Measurements from ENCODE around the gene CUL4B.
"Not testable (repeated sequence)": the region's sequence is repeated elsewhere in the genome, so short reads cannot be mapped to it uniquely, and the experiment has no call there.

Gene CUL4B

DNA sequence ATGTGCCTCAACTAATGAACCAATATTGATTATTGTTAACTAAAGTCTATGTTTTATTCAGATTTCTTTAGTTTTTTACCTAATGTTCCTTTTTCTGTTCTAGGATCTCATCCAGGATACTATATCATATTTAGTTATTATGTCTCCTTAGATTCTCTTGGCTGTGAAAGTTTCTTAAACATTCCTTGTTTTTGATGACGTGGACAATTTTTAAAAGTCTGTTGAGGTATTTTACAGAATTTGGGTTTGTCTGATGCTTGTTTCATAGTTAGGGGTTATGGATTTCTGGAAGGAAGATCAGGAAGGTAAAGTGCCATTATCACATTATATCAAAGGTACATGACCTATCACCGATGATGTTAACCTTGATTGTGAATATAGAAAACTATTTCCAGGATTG lies 24.9 kb upstream of the CUL4B start:
- Histone ChIP-seq H4K20me1 (ENCODE audit: insufficient read depth, low read length) (no peaks in the 10 kb centered on the region), H3F3A (ENCODE audit: insufficient read depth, low read length) (no peaks in the 10 kb centered on the region), H3K9me2 (ENCODE audit: low read depth, low read length) (no peaks in the 10 kb centered on the region), H3K9me3 (ENCODE audit: low read length) (no peaks in the 10 kb centered on the region), H3K79me2 (ENCODE audit: insufficient read depth, low read length) (no peaks in the 10 kb centered on the region), H3K4me2 (ENCODE audit: low read length) (no peak overlapping the region), H3K9ac (ENCODE audit: low read length) (no peak overlapping the region), H3K27ac (ENCODE audit: low read depth, low read length, poor library complexity, severe bottlenecking) (no peak overlapping the region), H3K27me3 (ENCODE audit: insufficient read depth, low read length) (no peaks in the 10 kb centered on the region), H3K4me3 (ENCODE audit: low read depth, low read length, poor library complexity, severe bottlenecking) (no peak overlapping the region), H3K36me3 (ENCODE audit: insufficient read depth, low read length) (no peaks in the 10 kb centered on the region), H3K4me1 (ENCODE audit: insufficient read depth, low read length, severe bottlenecking) (no peaks in the 10 kb centered on the region), H2AFZ (ENCODE audit: low read length) (no peak overlapping the region)
- no peak for TF ChIP-seq EZH2 (IDR thresholded peaks at IDR 0.05; ENCODE audit: borderline replicate concordance, low read length)
- TF ChIP-seq, protein P1, sequence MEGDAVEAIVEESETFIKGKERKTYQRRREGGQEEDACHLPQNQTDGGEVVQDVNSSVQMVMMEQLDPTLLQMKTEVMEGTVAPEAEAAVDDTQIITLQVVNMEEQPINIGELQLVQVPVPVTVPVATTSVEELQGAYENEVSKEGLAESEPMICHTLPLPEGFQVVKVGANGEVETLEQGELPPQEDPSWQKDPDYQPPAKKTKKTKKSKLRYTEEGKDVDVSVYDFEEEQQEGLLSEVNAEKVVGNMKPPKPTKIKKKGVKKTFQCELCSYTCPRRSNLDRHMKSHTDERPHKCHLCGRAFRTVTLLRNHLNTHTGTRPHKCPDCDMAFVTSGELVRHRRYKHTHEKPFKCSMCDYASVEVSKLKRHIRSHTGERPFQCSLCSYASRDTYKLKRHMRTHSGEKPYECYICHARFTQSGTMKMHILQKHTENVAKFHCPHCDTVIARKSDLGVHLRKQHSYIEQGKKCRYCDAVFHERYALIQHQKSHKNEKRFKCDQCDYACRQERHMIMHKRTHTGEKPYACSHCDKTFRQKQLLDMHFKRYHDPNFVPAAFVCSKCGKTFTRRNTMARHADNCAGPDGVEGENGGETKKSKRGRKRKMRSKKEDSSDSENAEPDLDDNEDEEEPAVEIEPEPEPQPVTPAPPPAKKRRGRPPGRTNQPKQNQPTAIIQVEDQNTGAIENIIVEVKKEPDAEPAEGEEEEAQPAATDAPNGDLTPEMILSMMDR (IDR thresholded peaks at IDR 0.05; ENCODE audit: low read length) = no peak

DNA sequence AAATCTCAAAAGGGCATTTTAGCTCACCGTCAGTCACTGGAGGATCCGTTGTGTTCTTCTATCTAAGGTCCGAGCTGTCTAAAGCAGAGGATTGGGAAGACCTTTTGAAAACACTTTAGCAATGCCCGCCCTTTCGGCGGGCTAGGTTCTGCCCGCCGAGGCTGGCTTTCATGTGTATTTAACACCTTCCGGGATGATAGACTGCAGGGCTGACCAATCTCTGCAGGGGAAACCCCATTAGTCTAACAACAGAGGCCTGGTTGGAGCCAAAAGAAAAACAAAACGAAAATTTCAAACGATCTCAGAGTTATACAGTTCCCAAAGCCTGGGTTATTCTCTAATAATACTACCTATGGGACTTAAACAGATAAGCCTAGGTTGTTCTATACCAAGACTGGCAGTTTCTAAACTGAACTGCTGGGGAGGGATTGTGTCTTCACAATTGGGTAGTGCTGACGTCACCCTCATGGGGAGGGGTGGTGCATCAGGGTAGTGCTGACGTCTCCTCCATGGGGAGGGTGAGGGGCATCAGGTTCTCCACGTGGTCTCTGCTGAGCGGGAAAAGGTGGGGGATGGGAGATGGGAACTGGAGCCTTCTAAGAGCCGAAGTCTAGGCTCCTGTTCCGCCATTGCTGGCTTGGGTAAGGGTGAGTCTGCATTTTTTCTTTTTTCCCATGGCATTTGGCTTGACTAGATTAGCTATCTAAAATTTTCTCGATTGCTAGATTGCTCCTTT lies 14.8 kb upstream of the CUL4B start:
- Histone ChIP-seq H3K9ac (ENCODE audit: low read length) (no peak overlapping the region), H2AFZ (ENCODE audit: low read length) (no peak overlapping the region), H3K79me2 (ENCODE audit: insufficient read depth, low read length) (no peaks in the 10 kb centered on the region), H3K27ac (ENCODE audit: low read depth, low read length, poor library complexity, severe bottlenecking) (no peak overlapping the region), H3K27me3 (ENCODE audit: insufficient read depth, low read length) (no peaks in the 10 kb centered on the region), H3K4me2 (ENCODE audit: low read length) (no peak overlapping the region), H3K4me3 (ENCODE audit: low read depth, low read length, poor library complexity, severe bottlenecking) (no peak overlapping the region), H3K9me3 (ENCODE audit: low read length) (no peaks in the 10 kb centered on the region), H4K20me1 (ENCODE audit: insufficient read depth, low read length) (no peaks in the 10 kb centered on the region), H3K4me1 (ENCODE audit: insufficient read depth, low read length, severe bottlenecking) (no peaks in the 10 kb centered on the region), H3K36me3 (ENCODE audit: insufficient read depth, low read length) (no peaks in the 10 kb centered on the region), H3K9me2 (ENCODE audit: low read depth, low read length) (no peaks in the 10 kb centered on the region), H3F3A (ENCODE audit: insufficient read depth, low read length) (no peaks in the 10 kb centered on the region)
- TF ChIP-seq, protein P1 (IDR thresholded peaks at IDR 0.05; ENCODE audit: low read length) = no peak
- no peak for TF ChIP-seq EZH2 (IDR thresholded peaks at IDR 0.05; ENCODE audit: borderline replicate concordance, low read length)

DNA sequence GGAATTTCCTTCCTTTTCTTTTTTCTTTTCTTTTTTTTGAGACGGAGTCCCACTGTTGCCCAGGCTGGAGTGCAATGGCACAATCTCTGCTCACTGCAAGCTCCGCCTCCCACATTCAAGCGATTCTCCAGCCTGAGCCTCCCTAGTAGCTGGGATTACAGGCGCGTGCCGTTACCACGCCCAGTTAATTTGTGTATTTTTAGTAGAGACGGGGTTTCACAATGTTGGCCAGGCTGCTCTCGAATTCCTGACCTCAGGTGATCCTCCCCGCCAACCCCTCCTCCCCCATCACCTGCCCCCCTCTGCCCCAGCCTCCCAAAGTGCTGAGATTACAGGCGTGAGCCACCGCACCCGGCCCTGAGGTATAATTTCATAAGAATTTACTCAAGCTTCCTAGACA lies 13.0 kb upstream of the CUL4B start:
- not testable (repeated sequence) for H3K27me3 ChIP-seq (ENCODE audit: insufficient read depth, low read length); H3K27ac ChIP-seq (ENCODE audit: low read depth, low read length, poor library complexity, severe bottlenecking); H3F3A ChIP-seq (ENCODE audit: insufficient read depth, low read length); H3K79me2 ChIP-seq (ENCODE audit: insufficient read depth, low read length); H3K9me3 ChIP-seq (ENCODE audit: low read length); H3K36me3 ChIP-seq (ENCODE audit: insufficient read depth, low read length); H2AFZ ChIP-seq (ENCODE audit: low read length); H3K4me1 ChIP-seq (ENCODE audit: insufficient read depth, low read length, severe bottlenecking); H3K4me2 ChIP-seq (ENCODE audit: low read length); H3K9ac ChIP-seq (ENCODE audit: low read length); H3K4me3 ChIP-seq (ENCODE audit: low read depth, low read length, poor library complexity, severe bottlenecking); H4K20me1 ChIP-seq (ENCODE audit: insufficient read depth, low read length); H3K9me2 ChIP-seq (ENCODE audit: low read depth, low read length)

DNA sequence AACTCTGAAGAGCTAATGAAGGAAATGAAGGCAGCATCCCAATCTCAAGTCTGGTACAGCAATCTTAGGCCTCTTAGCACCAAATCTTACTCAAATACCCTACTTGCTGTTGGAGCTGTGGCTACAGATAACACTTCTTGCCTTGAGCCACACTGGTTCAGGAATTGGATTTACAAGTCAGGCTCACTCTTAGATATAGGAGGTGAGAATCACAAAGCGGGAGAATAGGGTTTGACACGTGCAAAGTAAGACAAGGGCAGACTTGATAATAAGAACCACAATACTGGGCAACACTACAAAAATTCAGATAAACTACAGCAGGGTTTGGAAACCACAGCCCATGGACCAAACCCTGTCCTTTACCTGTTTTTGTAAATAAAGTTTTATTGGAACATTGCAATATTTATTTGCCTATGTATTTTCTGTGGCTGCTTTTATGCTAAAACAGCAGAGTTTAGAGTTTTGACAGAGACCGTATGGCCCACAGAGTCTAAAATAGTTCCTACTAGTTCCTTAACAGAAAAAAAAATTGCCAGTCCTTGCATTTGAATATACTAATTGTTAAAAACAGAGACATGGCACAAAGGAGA lies 9.3 kb upstream of the CUL4B start:
- H3K9ac ChIP-seq (ENCODE audit: low read length) = no peak overlapping the region
- H3K4me1 ChIP-seq (ENCODE audit: insufficient read depth, low read length, severe bottlenecking) = no peaks in the 10 kb centered on the region
- no peaks in the 10 kb centered on the region for H3K36me3 ChIP-seq (ENCODE audit: insufficient read depth, low read length)
- no peaks in the 10 kb centered on the region for H3K27me3 ChIP-seq (ENCODE audit: insufficient read depth, low read length)
- H3K9me3 ChIP-seq (ENCODE audit: low read length) = no peaks in the 10 kb centered on the region
- no peak overlapping the region for H3K4me3 ChIP-seq (ENCODE audit: low read depth, low read length, poor library complexity, severe bottlenecking)
- H2AFZ ChIP-seq (ENCODE audit: low read length) = no peak overlapping the region
- no peak overlapping the region for H3K27ac ChIP-seq (ENCODE audit: low read depth, low read length, poor library complexity, severe bottlenecking)
- H3K4me2 ChIP-seq (ENCODE audit: low read length) = no peak overlapping the region
- H3K9me2 ChIP-seq (ENCODE audit: low read depth, low read length) = no peaks in the 10 kb centered on the region
- no peak for TF ChIP-seq EZH2 (IDR thresholded peaks at IDR 0.05; ENCODE audit: borderline replicate concordance, low read length)
- TF ChIP-seq, protein P1 (IDR thresholded peaks at IDR 0.05; ENCODE audit: low read length) = no peak
- H3F3A ChIP-seq (ENCODE audit: insufficient read depth, low read length) = no peaks in the 10 kb centered on the region
- no peaks in the 10 kb centered on the region for H3K79me2 ChIP-seq (ENCODE audit: insufficient read depth, low read length)
- no peaks in the 10 kb centered on the region for H4K20me1 ChIP-seq (ENCODE audit: insufficient read depth, low read length)

All from OCI-LY1 (cell line).